Cardiac muscle cell (in vitro differentiated cells and primary cell): ENCODE measurements around the gene RASSF6. TPM values are rescaled to one million over a fixed set of nuclear protein-coding genes. Genes with fewer than 3 reads are reported as not detected.
A peak's percentile ranks its signal among the peaks of the same experiment; 100 is the strongest.

Experiments
- DNase-seq, 2 donors: peaks; one replicate each; pipeline versions ENCODE4 v3.0.0 to v3.0.0-alpha.2; 2010 to 2017; ENCODE audit warnings: low read depth in 1 of 2, low spot score in 1 of 2
- H3K27ac ChIP-seq: fragments of 200-600 bp; sonication (generic); 2 replicates; pipeline ENCODE4 v1.5.1; 2016
- H3K27me3 ChIP-seq: fragments of 200-600 bp; sonication (generic); 2 replicates; pipeline ENCODE4 v1.6.0; 2016; ENCODE audit warnings: control low read depth
- H3K36me3 ChIP-seq: fragments of 200-600 bp; sonication (generic); 2 replicates; pipeline ENCODE4 v1.5.1; 2016; ENCODE audit warnings: control low read depth
- H3K4me1 ChIP-seq: fragments of 200-600 bp; sonication (generic); 2 replicates; pipeline ENCODE4 v1.8.1; 2017; ENCODE audit warnings: low read depth, mild to moderate bottlenecking, mixed run types
- H3K4me3 ChIP-seq: fragments of 200-600 bp; sonication (generic); 2 replicates; pipeline ENCODE4 v1.5.1; 2016; ENCODE audit warnings: mild to moderate bottlenecking
- H3K9me3 ChIP-seq: fragments of 200-600 bp; sonication (generic); 2 replicates; pipeline ENCODE4 v1.5.1; 2017; ENCODE audit warnings: low read depth, mild to moderate bottlenecking, control low read depth
- polyA plus RNA-seq: library from polyadenylated mRNA; unstranded; fragments of >200 nt; fragmentation: Nextera tagmentation; extraction: Ambion mirVana; gene quantifications from 2 replicates; pipeline ENCODE4 v1.2.1, GENCODE V29; 2016
- total RNA-seq: library from RNA; depleted of rRNA; stranded (reverse); fragments of >200 nt; gene quantifications from 2 replicates; pipeline ENCODE4 v1.2.3, GENCODE V29; 2016
- TF ChIP-seq, protein P1 (sequence below): IDR thresholded peaks from 2 replicates; pipeline ENCODE4 v1.5.1; 2012; ENCODE audit warnings: low read depth, mild to moderate bottlenecking, low read length

Gene RASSF6
- total and polyA plus RNA-seq, 2 experiments from 2014 or later, result not detected

GRCh38 chr4:73609706-73610105 lies 10.5 kb downstream of the RASSF6 start:
- H3K4me3 ChIP-seq, result no peak overlapping the region
- peak in 1 of 2 donors; percentile 45 for DNase-seq
- peaks cover 3% of the 10 kb centered on the region for H3K27me3 ChIP-seq
- no peaks in the 10 kb centered on the region for H3K4me1 ChIP-seq
- no peak overlapping the region for H3K27ac ChIP-seq
- TF ChIP-seq, protein P1, sequence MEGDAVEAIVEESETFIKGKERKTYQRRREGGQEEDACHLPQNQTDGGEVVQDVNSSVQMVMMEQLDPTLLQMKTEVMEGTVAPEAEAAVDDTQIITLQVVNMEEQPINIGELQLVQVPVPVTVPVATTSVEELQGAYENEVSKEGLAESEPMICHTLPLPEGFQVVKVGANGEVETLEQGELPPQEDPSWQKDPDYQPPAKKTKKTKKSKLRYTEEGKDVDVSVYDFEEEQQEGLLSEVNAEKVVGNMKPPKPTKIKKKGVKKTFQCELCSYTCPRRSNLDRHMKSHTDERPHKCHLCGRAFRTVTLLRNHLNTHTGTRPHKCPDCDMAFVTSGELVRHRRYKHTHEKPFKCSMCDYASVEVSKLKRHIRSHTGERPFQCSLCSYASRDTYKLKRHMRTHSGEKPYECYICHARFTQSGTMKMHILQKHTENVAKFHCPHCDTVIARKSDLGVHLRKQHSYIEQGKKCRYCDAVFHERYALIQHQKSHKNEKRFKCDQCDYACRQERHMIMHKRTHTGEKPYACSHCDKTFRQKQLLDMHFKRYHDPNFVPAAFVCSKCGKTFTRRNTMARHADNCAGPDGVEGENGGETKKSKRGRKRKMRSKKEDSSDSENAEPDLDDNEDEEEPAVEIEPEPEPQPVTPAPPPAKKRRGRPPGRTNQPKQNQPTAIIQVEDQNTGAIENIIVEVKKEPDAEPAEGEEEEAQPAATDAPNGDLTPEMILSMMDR, result no peak
- no peaks in the 10 kb centered on the region for H3K9me3 ChIP-seq
- no peaks in the 10 kb centered on the region for H3K36me3 ChIP-seq

DNA sequence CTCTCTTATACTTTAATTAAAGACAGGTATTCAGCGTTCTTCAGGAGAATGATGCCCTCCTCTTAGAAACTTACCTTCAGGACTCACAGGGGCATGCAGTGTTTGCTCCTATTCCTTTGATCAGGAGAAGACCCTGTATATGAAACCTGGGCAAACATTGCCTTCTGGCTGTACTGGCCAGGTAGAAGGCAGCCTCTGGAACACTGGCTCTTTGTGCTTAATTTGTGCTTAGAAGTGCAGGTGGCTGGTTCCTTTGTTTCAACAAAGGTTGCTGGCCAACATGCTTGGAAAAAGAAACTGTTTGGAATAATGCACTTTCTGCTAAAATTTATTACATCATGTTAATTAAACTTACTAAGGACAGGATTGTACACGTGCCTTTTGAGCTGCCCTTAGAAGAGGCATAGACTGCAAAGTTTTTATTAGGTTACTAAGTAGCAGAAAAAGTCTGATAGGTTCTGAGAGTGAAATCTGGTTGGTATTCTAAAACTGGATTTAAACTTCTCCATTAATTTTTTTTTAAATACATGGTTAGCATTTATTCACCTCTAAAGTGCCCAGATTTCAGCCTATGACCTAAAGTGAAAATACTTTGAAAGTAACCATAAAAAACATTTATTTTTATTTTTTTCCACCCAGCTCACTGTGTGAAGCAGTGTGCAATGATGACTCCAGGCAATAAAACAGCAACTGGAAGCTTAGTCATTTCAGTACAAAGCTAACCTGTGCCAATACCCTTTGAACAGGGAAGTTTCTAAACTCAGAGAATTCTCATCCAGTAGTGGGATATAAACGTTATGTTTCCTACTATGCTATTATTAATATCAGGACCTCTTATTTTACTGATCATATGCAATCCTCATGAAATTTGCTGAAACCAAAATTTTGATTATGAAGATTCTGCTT lies 11.3 kb downstream of the RASSF6 start:
- DNase-seq, result no peak
- TF ChIP-seq, protein P1, result no peak
- Histone ChIP-seq H3K27me3 (peaks cover 3% of the 10 kb centered on the region), H3K27ac (no peak overlapping the region), H3K4me3 (no peak overlapping the region), H3K9me3 (no peaks in the 10 kb centered on the region), H3K4me1 (no peaks in the 10 kb centered on the region), H3K36me3 (no peaks in the 10 kb centered on the region)

- no peak for DNase-seq
- H3K27ac ChIP-seq, result no peak overlapping the region
- no peak overlapping the region for H3K4me3 ChIP-seq
- H3K27me3 ChIP-seq, result peaks cover 3% of the 10 kb centered on the region
- no peaks in the 10 kb centered on the region for H3K9me3 ChIP-seq
- H3K4me1 ChIP-seq, result no peaks in the 10 kb centered on the region
- TF ChIP-seq, protein P1, result no peak
- no peaks in the 10 kb centered on the region for H3K36me3 ChIP-seq
Measured at GRCh38 chr4:73607375-73608033, 12.7 kb downstream of the RASSF6 start.

GRCh38 chr4:73606465-73606974 lies 13.7 kb downstream of the RASSF6 start:
- Histone ChIP-seq H3K4me3 (no peak overlapping the region), H3K36me3 (no peaks in the 10 kb centered on the region), H3K9me3 (no peaks in the 10 kb centered on the region), H3K27ac (no peak overlapping the region), H3K27me3 (peaks cover 3% of the 10 kb centered on the region), H3K4me1 (no peaks in the 10 kb centered on the region)
- TF ChIP-seq, protein P1, result no peak
- no peak for DNase-seq

DNA sequence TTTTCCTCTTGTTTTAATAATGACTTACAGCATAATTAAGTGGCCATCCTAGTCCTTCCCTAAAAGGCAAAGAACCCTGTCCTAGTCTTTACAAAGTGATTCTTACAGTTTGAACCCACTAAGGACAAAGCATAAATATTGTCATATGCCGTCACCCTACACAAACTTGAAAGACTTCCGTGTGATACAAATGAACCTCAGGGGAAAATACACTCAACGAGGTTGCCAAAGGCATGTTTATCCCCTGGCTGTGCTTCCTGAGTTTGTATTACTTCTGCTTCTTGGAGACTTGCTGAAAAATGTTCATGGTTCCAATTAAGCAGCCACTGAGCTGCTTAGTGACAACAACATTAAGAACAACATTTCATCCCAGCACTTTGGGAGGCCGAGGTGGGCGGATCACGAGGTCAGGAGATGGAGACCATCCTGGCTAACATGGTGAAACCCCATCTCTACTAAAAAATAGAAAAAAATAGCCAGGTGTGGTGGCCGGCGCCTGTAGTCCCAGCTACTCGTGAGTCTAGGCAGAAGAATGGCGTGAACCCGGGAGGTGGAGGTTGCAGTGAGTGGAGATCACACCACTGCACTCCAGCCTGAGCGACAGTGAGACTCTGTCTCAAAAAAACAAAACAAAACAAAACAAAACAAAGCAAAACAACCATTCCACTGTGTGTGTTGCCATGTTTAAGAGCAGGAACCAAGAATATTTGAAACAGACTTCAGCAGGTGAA lies 16.2 kb downstream of the RASSF6 start:
- Histone ChIP-seq H3K27ac (no peak overlapping the region), H3K4me3 (no peak overlapping the region), H3K27me3 (no peaks in the 10 kb centered on the region), H3K36me3 (no peaks in the 10 kb centered on the region), H3K4me1 (no peaks in the 10 kb centered on the region), H3K9me3 (no peaks in the 10 kb centered on the region)
- DNase-seq, result peak in 1 of 2 donors; percentile 29
- TF ChIP-seq, protein P1, result no peak
